ENCODE data around the gene NKX1-2.

NKX1-2 gene
- long read RNA-seq, donor 1: 0 reads
- long read RNA-seq, donor 2: 0 reads
- long read RNA-seq, donor 3: 0 reads
- long read RNA-seq, donor 4: 0 reads
- long read RNA-seq, donor 5: 0 reads
- long read RNA-seq, donor 6: 0 reads
- long read RNA-seq, donor 7: 0 reads
- long read RNA-seq, donor 8: 0 reads

DNA sequence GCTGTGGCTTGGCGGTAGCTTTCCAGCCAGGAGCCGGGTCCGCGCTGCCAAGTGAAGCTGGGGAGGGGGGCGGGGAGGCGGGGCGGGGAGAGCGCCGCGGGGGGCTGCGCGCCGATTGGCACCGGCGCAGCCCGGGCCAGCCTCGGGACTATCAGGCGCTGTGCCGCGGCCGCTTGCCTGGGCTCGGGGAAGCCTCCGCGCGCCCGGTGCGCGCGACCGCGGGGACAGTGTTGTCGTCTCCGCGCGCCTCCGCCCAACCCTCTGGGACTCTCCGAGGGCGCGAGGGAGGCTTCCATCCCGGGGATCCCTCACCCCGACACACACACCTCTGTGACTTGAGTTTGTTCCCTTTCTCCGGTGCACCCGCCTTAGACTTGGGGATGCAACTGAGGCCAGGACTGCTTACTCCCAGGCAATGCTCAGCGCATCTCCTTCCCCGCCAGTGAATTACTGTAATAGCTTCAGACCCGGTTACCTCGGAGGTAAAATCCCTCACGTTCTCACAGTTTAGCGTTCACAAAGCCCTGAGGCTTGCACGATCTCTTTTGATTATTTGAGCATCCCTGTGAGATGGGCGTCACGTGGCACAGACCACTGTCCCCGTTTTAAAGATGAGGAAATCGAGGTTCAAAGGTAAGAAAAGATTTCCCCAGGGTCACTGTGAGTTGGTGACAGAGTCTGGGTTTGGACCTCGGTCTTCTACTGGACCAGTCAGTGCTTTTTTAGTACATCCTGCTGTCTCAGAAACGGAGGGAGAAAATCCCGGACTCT, at the start of gene NKX1-2:
TSS of gene NKX1-2 (minus strand) at position 24 of the 771 bp plus-strand sequence. CDS start 92 bp downstream, outside the sequence.
- peak; percentile 58 for DNase-seq

DNA sequence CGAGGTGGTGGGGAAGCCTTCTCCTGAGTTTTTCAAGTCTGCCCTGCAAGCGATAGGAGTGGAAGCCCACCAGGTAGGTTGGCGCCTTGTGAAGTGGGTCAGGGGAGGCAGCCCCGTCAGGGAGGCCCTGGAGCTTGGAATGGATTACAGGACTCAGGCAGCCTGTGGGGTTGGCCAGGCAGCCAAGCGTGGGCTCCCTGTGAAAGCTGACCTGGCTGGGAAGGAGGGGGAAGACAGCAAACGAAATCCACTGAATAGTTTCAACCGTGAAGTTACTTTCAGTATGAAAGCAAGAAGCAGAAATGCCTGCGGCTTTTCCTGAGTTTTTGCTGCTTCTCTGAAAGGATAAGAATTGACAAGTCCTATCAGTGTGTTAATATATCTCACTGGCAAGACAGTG, 48.2 kb upstream of the NKX1-2 start:
- peak; percentile 39 for DNase-seq

DNA sequence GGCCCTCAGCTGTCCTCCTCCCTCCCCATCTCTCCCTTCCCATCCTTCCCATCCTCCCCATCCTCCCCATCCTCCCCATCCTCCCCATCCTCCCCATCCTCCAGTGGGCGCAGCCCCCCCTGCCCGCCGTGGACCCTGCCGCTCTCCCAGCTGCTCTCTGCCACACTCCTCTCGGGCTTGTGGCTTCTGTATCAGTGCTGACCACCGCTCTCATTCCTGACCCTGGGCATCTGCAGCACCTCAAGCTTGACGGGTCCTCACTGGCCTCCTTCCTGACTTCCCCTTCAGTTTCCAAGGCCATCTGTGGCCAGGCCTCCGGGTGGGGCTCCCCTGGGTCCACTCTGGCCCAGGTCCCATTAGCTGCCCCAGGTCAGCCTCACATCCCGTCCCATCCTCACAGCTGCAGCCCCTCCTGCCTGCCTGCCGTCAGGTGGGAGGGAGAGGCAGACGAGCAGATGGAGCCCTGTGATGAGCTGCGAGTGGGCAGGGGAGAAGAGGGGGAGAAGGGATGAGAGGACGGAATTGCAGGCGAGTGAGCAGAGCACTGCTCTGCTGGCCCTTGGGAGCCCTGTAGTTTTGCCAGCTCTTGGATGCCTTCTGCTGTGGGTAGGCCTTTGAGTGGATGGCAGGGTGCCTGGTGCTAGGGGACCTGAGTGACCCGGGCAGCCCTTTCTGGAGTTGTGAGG, 47.5 kb upstream of the NKX1-2 start:
- DNase-seq: peak; percentile 47

DNA sequence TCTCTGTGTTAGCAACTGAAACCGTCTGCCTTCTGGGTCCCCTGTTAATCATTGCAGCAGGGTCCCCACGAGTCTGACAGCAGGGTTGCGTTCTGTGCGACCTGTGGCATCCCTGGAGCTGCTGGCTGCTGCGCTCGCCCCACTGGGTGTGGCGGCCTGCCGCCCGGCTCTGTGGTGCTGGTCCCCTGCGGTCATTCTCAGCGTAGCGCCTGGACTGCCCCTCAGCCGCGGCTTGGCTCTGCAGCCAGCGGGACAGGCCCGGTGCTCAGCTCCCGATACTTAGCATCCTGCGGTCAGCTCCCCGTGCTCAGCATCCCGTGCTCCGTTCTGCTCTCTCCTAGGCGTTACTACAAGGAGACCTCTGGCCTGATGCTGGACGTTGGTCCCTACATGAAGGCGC, 46.8 kb upstream of the NKX1-2 start:
- DNase-seq: no peak

DNA sequence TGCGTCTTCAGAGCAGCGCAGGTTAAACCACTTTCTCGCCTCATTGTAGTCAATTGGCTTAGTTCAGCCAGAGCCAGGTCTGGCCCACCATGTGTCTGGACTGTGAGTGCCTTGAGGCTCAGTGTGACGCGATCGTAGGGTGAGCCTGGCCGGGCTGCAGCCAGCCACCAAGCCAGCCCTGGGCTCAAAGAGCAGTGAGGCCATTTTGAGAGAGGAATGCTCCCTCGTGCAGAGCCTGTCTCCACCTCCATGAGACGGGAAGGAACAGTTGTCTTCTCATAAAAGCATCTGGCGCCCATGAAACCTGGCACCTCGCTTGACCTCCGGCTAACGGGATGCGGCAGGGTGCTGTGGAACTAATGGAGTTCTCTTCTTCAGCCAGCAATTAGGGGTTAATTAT, 46.3 kb upstream of the NKX1-2 start:
- no peak for DNase-seq

DNA sequence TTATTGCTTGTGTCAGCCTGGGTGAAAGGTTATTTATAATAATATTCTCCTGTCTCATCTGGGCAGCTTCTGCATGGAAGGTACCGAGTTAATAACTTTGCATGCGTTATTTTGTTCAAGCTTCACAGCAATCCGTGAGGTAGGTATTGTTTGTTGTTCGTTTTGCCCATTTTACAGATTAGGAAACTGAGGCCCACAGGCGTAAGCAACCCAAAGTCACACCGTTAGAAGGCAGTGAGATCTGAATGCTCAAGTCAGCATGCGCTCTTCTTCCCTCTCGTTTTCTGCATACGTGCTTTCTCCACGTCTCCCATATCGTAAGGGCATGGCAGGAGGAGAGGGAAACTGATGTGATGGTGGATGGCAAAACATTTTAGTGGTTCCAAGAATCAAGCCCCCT, 45.9 kb upstream of the NKX1-2 start:
- DNase-seq: no peak

DNA sequence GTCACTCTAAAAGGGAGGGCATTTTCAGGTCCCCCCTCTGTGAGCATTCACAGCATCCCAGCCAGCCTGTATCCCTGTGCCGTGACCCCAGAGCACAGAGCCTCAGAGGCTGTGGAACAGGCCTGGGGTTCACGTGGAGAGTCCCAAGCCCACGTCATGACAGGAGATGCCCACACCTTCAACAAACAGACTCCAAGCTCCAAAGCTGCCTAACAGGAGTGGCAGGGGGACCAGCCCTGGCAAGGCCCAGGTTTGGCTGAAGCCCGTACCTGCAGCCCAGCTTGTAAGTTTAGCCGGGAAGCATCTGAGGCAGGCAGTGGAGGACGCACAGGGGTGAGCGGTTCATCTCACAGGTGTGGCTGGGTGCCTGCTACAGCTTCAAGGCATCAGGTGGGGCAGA, 45.3 kb upstream of the NKX1-2 start:
- DNase-seq: no peak

DNA sequence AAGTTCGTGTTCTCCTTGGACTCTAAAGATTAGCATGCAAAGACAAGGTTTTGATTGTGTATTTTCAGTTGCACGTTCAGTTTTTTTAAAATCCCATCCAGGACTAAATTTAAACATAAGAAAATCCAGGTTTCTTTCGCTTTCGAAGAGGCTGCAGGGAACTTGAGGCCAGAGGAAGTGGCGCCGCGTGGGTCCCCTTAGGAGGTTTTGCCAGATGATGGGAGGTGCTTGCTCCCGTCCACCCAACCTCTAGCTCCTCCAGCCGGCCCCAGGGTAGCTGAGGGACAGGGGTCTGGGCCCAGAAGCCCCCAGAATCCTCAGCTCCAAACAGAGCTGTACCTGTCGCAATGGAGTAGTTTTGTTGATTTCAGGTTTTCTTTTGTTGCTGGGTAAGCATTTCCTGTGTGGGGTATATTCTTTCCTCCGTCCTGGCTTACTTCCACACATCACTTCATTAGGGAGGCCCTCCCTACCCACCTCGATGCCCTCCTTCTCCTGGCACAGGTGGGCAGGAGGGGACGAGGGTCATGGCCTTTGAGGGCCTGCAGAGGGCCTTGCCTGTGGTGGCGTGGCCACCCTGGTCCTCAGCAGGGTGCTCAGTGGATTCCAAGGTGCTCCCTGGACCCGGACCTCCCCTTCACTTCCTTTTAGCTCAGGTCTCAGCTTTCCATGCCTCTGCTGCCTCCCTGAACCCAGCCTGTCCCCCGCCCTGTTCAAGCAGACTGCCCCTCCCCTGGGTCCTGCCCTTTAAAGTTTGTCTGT, 44.4 kb upstream of the NKX1-2 start:
- no peak for DNase-seq

DNA sequence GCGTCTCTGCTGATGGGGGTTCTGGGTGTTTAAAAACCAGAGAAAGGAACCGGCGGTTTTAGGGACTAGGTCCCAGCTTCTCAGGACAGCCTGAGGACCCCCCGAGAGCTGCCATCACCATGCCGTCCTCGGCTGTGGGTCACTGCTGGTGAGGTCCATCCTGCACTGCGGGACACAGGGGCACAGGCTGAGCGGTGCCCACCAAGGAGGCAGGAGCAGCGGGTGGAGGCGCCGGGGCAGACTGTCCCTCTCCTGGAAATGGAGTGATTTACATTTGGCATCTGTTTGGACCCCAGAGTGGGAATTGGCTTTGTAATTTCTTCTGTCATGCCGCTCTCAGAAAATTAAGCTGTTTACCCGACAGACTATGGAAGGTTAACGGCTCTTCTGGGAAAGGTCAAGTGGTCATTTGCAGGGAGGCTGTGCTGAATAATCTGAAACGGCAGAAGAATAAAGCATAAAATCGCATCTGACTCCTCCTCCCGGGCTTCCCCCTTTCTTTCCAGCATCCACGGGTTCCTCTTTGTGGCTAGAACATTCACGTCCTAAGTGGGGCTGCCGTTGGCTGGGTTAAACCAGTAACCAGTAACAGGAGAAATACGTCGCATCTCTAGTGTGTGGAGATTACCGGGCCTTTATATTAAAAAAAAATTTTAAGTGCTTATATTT, 43.5 kb upstream of the NKX1-2 start:
- no peak for DNase-seq

DNA sequence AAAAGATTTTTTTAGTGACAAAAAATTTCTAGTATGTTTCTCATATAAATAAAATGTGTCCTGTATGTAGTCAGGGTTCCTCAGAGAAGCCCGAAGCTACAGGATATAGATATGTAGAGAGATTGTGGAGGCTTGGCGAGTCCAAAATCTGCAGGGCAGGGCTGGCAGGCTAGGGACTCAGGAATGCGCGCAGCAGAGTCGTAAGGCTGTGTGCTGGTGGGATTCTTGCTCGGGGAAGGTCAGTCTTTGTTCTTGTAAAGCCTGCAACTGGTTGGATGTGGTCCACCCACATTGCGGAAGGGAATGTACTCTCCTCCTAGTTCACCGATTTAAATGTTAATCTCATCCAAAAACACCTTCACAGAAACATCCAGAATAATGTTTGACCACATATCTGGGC, 42.4 kb upstream of the NKX1-2 start:
- DNase-seq: no peak

DNA sequence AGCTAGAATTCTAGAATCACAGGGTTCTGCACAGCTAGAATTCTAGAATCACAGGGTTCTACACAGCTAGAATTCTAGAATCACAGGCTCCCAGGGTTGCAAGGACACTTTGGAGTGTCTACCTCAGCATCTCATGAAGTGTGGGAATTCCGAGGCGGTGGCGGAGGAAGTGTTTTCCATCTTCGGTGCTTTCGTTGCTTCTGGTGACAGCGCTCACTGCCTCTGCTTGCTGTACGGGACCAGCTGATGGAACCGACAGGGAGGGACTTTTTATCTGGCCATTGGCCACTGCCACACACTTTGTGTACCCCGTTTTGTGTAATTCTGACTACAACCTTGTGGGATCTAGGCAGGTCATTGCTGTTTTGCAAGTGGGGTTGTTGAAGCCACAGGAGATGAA, 41.3 kb upstream of the NKX1-2 start:
- no peak for DNase-seq

DNA sequence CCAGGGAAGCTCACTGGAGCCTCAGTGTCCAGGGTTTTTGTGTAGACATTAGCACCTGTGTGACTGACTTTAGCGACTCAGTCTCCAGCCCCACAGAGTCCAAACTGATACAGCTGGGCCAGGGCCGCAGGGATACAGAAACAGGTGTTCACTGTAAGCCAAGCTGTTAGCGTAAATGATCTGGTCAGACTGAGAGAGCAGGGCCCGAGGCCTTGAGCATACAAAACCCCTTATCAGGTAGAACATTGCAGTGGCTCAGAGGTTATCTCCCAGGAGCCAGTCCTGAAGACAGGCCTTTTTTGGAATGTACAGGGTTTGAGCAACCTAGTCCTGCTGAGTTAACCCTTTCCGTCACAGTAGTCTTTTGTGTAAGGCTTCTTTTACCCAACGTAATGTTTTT, 36.8 kb upstream of the NKX1-2 start:
- no peak for DNase-seq

DNA sequence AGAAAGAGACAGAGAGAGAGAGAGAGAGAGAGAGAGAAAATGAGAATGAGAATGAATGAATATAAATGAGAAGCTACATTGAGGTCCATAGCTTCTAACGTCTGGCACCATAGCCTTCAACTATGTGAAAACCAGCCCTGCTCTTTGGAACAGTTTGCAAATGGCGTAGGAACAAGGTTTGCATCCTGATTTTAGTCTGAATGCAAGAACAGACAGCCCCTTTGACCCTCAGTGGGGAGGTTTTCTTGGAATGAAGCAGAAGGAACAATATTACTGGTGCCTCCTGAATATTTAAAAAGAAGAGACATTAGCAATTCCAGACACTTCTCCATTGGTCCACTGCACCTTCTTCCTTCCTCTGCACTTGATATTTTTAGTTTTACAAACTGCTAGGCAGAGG, 34.8 kb upstream of the NKX1-2 start:
- no peak for DNase-seq

DNA sequence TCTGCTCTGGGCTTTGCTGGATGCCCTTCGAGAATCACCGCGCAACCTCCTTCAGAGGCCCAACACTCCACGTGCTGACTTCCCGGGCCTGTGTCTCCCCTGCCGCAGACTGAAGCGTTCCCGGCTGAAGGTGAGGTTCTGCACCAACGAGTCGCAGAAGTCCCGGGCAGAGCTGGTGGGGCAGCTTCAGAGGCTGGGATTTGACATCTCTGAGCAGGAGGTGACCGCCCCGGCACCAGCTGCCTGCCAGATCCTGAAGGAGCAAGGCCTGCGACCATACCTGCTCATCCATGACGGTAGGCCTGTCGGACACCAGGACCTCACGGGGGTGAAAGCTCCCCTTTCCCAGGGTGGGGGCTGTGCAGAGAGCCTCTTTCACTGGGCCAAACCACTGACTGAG, 34.2 kb upstream of the NKX1-2 start:
- DNase-seq: no peak

DNA sequence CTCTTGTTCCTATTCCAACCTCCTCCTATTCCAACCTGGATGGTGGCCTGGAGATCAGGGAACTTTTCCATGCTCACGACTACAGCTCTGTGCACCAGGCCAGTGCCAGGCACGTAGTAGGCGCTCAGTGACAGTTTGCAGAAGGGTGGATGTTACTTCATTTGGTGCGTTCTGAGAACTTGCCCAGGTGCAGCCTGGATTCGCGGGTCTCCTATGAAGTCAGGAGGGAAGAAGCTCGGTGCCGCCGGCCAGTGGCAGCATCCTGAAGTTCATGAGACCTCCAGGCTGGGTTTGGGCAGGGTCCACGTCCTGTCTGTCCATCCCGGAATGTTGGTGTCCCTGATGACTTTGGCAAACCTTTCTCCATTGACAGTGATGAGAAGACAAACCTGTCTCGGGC, 33.0 kb upstream of the NKX1-2 start:
- DNase-seq: no peak

DNA sequence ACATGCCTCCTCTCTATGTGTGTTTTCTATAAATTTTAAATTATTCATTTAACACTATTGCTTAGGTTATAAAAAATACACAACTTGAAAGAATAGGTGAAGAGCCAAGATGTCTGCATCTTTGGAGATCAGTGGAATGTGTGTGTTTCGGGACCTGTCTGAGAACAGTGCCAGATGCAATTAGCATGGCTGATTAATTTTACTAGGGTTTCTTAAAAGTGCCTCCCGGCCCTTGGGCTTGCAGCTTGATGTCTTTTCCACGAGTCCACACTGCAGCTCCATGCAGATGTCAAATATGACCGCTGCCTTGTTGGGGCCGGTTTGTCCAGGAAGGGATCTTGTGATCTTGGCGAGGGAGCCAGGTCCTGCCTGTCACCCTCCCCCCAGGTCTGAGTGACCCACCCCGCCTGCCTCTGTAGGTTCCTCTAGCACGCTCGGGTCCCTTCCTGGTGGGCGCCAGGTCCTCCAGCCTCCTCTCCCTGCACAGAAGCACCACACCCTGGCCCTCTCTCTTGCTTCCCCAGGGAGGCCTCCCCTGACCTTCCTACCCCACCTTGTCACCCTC, 32.5 kb upstream of the NKX1-2 start:
- no peak for DNase-seq

DNA sequence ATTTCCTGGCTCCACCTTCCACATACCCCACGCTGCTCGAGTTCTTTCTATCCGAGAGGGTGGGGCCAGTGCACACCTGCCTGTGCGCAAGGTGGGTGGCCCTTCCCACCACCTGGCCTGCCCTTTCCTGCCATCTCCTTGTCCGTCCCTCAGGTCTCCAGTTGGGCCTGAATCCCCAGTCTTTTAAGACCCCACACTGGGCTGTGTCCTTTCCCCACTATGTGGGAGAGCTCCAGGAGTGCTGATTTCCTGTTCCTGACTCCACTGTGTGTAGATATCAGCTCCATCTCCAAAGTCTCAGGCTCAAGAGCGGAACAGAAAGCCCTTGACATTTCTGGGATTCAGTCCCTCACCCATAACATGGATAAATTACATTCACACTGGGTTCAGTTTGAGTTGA, 31.9 kb upstream of the NKX1-2 start:
- no peak for DNase-seq

DNA sequence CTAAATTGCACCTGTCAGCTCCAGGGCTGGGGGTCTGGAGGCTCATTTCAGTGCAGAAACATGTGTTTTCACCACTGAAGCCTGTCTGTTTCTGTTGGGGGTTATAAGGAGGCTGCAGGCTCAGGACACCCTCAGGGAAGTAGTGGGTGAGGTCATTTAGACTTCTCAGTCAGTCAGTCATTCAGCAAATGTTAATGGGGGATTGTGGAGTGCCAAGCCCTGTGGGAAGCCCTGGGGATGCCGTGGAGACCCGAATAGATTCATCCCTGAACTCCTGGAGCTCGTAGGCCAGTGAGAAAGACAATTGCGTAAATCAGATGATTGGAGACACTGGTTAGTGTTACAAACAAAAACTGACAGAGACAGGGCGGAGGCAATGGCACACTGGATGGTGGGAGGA, 31.0 kb upstream of the NKX1-2 start:
- no peak for DNase-seq

DNA sequence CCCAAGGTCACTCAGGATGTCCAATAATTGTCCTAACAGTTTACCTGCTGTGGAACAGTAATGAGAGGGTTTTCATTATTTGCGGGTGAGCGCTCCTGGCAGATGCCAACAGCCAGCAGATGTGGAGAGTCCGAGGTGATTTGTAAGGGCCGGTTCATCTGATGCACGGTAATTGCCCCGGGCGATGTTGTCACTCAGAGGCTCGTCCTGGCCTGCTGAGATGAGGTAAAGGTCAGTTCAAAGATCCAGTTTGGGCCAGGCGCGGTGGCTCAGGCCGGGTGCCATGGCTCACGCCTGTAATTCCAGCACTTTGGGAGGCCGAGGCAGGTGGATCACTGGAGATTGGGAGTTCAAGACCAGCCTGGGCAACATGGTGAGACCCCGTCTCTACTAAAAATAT, 28.7 kb upstream of the NKX1-2 start:
- DNase-seq: no peak

DNA sequence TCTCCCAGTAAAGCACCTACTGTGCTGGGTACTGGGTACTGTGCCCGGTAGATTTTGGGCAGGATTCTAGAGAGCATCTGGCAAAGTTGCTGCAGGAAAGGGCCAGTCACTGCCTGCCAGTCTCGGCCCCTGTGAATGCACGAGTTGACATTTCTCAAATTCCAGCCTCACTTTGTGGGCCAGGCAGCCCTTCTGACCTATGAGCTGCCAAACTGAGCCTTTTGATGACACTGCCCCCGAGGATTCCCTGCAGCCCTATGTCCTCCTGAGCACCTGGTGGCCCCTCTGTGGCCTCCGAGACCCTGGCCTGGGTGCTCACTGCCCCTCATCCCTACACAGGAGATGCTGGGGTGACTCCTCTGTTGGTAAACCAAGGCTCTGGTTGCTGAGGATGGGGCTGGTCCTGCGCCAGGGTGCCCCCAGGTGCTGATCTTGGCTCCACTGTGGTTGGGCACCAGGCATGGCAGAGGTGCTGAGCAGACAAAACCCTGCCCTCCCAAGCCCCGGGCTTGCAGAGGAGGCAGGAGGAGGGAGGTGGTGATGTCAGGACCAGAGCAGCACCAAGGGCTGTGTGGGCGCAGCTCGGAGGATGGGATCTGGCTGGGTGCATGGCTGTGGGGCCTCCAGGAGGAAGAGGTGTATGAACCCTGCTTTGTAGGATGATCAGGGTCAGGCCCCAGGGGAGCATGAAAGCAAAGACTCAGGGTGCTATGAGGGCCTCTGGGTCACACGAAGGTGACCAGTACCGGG, 28.0 kb upstream of the NKX1-2 start:
- DNase-seq: no peak

DNA sequence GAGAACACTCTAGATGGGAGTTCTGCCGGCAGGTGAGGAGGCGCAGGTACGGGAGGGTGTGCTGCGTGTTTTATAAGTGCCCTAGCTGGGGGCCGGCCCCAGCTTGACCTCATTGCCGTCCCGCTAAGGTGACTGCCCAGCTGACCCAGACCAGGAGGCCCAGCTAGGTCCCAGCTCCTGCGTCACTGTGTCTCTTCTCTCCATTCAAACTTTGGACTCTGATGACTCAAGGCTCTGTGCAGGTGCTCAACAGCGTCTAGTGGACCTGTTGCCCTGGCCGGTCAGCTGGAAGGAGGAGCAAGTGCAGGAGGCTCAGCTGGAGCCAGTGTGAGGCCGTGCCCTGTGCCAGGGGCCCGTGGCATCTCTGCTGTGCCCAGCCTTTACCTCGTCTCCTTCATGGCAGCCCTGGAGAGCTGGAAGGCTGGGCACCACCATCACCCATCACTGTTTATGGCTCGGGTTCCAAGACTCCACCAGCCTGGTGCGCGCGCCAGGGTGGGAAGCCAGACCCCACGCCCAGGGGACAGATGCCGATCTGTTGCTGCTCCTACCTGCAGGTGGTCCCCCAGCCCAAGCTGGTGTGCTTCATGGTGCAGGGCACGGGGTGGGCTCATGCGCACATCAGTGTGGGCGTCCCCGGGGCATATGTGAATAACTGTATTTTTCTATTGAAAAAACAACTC, 26.3 kb upstream of the NKX1-2 start:
- no peak for DNase-seq
